Suppressor macrophage treated with lipopolysaccharide for 1 hour (primary cell): ENCODE results near the gene UBN1.
"Not testable (repeated sequence)": the region's sequence is repeated elsewhere in the genome, so short reads cannot be mapped to it uniquely, and the experiment has no call there.

Experiments
- DNase-seq, 3 donors: peaks; one replicate each; pipeline ENCODE4 v3.0.0-alpha.2; 2020 to 2022

Gene UBN1

GRCh38 chr16:4909825-4910224 lies 62.5 kb downstream of the UBN1 start:
- no peak for DNase-seq

DNA sequence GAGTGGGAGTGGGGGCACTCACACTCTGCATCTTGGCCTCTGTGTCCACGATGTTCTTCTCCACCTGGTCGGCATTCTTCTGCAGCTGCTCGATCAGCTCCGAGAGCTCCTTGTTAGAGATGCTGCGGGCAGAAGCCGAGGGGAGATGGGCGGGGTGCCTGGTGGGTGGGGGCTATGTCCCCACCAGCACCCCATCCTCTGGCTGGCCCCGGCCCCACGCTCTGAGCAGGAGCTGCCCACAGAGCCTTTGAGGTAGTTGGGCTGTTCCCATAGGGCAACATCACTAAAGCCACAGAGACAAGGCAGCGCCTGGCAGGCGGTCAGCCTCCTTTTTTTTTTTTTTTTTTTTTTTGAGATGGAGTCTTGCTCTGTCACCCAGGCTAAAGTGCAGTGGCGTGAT lies 63.5 kb downstream of the UBN1 start:
- no peak for DNase-seq

GRCh38 chr16:4911970-4912386 lies 64.7 kb downstream of the UBN1 start:
- DNase-seq = no peak

- DNase-seq = no peak
Observed at GRCh38 chr16:4913130-4913773, 66.0 kb downstream of the UBN1 start.

GRCh38 chr16:4913774-4914525 lies 66.7 kb downstream of the UBN1 start:
- no peak for DNase-seq

- DNase-seq = no peak
Observed at GRCh38 chr16:4914528-4915225, 67.4 kb downstream of the UBN1 start.

GRCh38 chr16:4915226-4915761 lies 68.0 kb downstream of the UBN1 start:
- no peak for DNase-seq

GRCh38 chr16:4917117-4917516 lies 69.8 kb downstream of the UBN1 start:
- DNase-seq = no peak

DNA sequence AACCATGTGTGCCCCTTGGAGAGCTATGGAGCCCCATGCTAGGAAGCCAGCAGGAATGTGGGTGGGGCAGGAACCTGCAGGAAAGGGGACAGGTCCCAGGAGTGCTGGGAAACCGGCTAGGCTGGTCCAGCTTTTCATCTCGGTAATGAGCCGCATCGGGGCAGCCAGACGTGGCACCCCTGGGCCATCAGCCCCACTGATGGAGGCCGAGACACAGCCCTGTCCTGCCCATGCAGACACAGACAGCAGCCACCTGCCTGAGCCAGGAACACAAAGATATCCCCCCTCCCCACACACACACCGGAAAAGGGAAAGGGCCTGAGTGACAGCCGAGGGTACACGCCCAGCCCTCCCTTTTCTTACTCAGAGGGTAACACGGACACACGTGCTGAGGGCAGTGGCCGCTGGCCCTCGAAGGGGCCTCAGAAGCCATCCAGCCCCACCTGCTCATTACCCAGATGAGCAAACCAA lies 71.5 kb downstream of the UBN1 start:
- no peak for DNase-seq

DNA sequence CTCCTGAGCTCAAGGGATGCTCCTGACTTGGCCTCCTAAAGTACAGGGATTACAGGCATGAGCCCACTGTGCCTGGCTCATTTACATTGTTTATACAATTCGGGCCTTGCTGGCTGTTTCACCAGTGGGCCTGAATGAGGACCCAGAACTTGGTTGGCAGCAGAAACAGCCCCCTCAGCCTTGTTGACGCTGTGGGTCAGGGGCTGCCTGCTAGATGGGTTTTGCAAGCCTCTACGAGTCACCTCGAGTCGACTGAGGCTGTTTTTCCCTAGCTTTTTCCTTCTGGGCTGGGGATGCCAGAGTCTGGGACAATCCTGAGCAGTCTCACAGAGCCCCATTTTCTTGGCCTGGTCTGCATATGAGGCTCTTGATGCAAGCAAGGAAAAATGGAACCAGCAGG lies 73.5 kb downstream of the UBN1 start:
- no peak for DNase-seq

GRCh38 chr16:4922721-4923342 lies 75.6 kb downstream of the UBN1 start:
- no peak for DNase-seq

DNA sequence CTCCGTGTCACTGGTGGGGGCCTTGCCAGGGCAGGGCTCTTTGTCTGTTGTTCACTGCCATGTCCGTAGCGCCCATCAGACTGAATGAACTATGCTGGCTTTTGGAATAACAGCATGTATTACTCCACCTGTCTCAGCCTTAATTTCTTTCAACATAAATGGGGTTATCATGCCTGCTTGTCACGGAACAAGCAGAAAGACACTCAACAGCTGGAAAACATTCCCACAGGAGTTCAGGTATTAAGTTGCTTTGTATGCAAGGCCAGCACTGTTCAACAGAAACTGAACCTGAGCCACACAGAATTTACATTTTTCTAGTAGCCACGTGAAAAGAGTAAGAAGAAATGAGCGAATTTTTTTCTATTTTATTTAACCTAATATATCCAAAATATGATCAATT lies 76.6 kb downstream of the UBN1 start:
- no peak for DNase-seq

DNA sequence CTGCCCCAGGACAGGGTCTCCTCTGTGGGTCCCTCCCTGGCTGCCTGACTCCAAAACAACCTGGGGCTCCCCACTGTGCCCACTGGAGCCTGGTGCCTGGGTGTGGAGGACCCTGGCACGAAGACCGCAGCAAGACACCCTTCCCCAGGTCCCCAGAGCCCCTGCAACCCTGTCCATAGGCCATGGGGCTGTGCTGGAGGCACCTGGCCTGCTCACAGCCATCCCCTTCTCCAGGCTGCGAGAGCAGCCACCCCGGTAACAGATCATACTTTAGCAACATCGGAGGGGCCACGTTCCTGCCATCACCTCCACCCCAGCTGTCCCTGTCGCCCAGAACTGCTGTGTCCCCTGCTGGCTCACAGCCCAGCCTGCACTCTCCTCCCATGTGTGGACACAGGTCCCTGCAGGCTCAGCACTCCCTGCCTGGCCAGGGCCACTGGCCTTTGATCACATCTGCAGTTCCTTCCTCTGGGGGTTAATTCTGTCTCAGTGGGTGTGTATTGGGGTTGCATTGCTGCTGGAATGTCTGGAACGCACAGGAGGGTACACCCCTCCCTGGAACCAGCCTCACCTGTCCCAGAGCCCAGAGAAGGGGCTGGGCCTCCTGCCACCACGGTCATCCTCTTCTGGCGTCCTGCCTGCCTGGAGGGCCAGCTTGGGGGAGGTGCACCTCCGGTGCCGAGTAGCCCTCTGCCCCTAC lies 77.5 kb downstream of the UBN1 start:
- DNase-seq = no peak

- DNase-seq = no peak
Observed at GRCh38 chr16:4925293-4925607, 78.0 kb downstream of the UBN1 start.

DNA sequence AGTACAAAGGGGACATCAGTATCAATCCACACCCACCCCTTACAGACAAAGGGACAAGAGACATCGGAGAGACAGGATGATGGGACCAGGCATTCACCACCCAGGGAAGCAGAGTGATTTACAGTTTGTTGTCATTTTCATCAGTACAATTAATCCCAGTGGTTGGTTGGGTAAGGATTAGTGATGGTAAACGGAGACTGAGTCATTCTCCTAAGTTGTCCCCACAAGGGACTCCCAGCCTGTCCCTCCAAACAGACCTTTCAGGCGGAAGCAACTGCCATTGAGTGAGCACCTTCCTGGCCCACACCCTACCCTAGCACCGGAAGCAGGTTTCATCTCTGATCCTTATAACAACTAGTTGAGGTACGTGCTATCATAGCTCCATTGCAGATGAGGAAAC lies 78.5 kb downstream of the UBN1 start:
- DNase-seq = no peak

DNA sequence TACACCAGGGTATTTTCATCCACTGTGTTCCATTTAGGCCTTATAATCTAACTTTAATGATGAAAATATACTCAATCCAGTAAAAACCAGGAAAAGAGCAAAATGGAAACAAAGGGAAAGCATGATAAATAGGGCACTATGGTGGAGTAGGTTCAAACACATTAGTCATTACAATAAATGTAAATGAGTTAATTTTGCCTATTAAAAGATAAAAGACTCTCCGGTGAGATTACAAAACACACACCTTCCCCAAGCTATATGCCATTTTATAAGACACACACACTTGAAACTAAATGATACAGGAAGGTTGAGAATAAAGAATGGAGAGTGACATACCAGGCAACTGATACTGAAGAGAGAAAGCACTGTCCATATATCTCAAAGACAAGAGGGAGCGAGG lies 79.6 kb downstream of the UBN1 start:
- DNase-seq = no peak

GRCh38 chr16:4927661-4928060 lies 80.4 kb downstream of the UBN1 start:
- DNase-seq = no peak

- no peak for DNase-seq
Observed at GRCh38 chr16:4928227-4928626, 80.9 kb downstream of the UBN1 start.

DNA sequence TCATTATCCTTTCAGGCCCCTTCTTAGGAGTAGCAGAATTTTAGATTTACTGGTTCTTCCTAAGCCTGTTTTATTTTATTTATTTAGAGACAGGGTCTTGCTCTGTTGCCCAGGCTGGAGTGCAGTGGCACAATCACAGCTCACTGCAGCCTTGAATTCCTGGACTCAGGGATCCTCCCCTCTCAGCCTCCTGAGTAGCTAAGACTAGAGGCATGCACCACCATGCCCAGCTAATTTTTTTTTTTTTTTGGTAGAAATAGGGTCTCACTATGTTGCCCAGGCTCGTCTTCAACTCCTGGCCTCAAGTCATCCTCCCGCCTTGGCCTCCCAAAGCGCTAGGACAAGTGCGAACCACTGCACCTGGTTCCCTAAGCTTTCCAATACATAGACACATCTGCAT lies 82.3 kb downstream of the UBN1 start:
- not testable (repeated sequence) for DNase-seq

- DNase-seq = no peak
Observed at GRCh38 chr16:4931381-4931780, 84.1 kb downstream of the UBN1 start.
